Peyer's patch (tissue), 4 donors: ENCODE results near the gene TTBK2.

Source experiments
- POLR2A ChIP-seq, 2 donors: fragments of 450-650 bp; IDR thresholded peaks; one replicate each; pipeline ENCODE4 v1.5.1; 2017; ENCODE audit warnings: antibody characterized with exemption in 2 of 2, mild to moderate bottlenecking in 2 of 2, moderate library complexity in 2 of 2
- TF ChIP-seq, protein P1 (sequence below), 6 experiments: fragments of 450-650 bp in 4 of 6; fragments of 200-600 bp in 2 of 6; sonication (generic) in 1 of 6; IDR thresholded peaks; one replicate each; pipeline ENCODE4 v1.5.1; 2017 to 2019; ENCODE audit warnings: antibody characterized with exemption in 6 of 6, mild to moderate bottlenecking in 3 of 6, moderate library complexity in 1 of 6

- TF ChIP-seq, protein P1, sequence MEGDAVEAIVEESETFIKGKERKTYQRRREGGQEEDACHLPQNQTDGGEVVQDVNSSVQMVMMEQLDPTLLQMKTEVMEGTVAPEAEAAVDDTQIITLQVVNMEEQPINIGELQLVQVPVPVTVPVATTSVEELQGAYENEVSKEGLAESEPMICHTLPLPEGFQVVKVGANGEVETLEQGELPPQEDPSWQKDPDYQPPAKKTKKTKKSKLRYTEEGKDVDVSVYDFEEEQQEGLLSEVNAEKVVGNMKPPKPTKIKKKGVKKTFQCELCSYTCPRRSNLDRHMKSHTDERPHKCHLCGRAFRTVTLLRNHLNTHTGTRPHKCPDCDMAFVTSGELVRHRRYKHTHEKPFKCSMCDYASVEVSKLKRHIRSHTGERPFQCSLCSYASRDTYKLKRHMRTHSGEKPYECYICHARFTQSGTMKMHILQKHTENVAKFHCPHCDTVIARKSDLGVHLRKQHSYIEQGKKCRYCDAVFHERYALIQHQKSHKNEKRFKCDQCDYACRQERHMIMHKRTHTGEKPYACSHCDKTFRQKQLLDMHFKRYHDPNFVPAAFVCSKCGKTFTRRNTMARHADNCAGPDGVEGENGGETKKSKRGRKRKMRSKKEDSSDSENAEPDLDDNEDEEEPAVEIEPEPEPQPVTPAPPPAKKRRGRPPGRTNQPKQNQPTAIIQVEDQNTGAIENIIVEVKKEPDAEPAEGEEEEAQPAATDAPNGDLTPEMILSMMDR (IDR thresholded peaks at IDR 0.05), result no peak
- TF ChIP-seq POLR2A (IDR thresholded peaks at IDR 0.05), result no peak
Measured at GRCh38 chr15:42711746-42712145, 208.8 kb downstream of the TTBK2 start.
